ACC112 (cell line): ENCODE measurements around the gene CPEB4.

Experiments used
- H2AFZ ChIP-seq: fragments of 200-600 bp; sonication (generic); one replicate; pipeline ENCODE4 v1.6.0; 2017; ENCODE audit warnings: antibody characterized with exemption, low read length; ENCODE audit not compliant: unreplicated experiment
- H3K27ac ChIP-seq: fragments of 200-600 bp; sonication (generic); 2 replicates; pipeline ENCODE4 v1.5.1; 2014; ENCODE audit warnings: low read depth, mild to moderate bottlenecking, antibody characterized with exemption, low read length, moderate library complexity
- H3K27me3 ChIP-seq: fragments of 200-600 bp; sonication (generic); 2 replicates; pipeline ENCODE4 v1.6.1; 2014; ENCODE audit warnings: mild to moderate bottlenecking, antibody characterized with exemption, low read length, moderate library complexity, mixed read lengths; ENCODE audit not compliant: insufficient read depth
- H3K36me3 ChIP-seq: fragments of 200-600 bp; sonication (generic); 2 replicates; pipeline ENCODE4 v1.6.1; 2016; ENCODE audit warnings: mild to moderate bottlenecking, antibody characterized with exemption, low read length, moderate library complexity, mixed read lengths; ENCODE audit not compliant: insufficient read depth
- H3K4me1 ChIP-seq: fragments of 200-600 bp; sonication (generic); one replicate; pipeline ENCODE4 v1.6.1; 2016; ENCODE audit warnings: low read length, mixed read lengths; ENCODE audit not compliant: insufficient read depth, unreplicated experiment, control insufficient read depth
- H3K4me3 ChIP-seq: fragments of 200-600 bp; sonication (generic); 2 replicates; pipeline ENCODE4 v1.5.1; 2014; ENCODE audit warnings: mild to moderate bottlenecking, low read depth, low read length
- H3K79me2 ChIP-seq: fragments of 200-600 bp; sonication (generic); one replicate; pipeline ENCODE4 v1.6.0; 2016; ENCODE audit warnings: low read length; ENCODE audit not compliant: control insufficient read depth, unreplicated experiment, insufficient read depth

The CPEB4 gene

DNA sequence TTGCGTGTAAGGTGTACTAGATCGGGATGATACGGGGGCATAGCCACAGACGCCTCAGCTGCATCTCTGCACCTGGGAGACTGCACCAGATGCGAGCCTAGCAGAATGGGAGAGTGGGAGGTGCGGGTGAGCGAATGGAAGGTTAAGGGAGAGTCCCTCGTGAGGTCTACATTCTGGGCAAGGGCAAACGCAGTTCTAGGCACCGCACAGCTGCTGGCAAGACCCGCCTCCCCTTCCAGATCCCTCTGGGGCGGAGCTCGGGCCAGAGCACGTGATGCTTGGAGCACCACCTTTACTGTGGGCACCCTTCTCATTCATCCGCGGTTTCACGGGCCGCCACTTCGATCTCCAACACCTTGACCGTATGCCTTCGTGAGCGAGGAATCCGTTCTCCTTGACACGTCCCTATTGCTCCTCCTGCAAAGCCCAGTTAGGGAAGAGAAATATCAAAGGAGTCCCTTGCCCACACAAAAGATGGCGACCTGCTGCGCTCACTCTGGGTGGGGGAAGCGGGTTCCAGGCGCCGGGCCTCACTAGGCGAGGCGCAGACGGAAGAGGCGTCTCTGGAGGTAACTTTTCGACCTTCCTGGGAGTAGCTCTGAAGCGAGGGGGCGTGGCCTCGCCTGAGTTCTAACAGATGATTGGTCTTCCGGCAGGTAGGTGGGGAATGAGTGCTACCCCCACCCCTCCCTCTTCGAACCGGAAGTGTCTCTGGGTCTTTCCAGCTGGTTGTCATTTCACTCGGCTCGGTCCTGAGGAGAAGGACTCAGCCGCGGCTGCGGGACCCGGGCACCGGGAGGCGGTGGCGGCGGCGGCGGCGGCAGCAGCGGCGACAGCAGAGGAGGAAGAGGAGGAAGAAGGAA, at the start of gene CPEB4:
CPEB4 (plus strand) TSS at position 740 of the 863 bp plus-strand sequence. CDS start 1,385 bp downstream, outside the sequence.
- no peaks in the 10 kb centered on the region for H3K27me3 ChIP-seq
- peak within 1 kb of the TSS; percentile 91 for H3K4me3 ChIP-seq
- peak within 1 kb of the TSS; percentile 91 for H2AFZ ChIP-seq
- H3K79me2 ChIP-seq = peaks cover 40% of the 10 kb centered on the region
- peaks cover 15% of the 10 kb centered on the region for H3K4me1 ChIP-seq
- H3K36me3 ChIP-seq = no peaks in the 10 kb centered on the region
- peak within 1 kb of the TSS; percentile 84 for H3K27ac ChIP-seq

DNA sequence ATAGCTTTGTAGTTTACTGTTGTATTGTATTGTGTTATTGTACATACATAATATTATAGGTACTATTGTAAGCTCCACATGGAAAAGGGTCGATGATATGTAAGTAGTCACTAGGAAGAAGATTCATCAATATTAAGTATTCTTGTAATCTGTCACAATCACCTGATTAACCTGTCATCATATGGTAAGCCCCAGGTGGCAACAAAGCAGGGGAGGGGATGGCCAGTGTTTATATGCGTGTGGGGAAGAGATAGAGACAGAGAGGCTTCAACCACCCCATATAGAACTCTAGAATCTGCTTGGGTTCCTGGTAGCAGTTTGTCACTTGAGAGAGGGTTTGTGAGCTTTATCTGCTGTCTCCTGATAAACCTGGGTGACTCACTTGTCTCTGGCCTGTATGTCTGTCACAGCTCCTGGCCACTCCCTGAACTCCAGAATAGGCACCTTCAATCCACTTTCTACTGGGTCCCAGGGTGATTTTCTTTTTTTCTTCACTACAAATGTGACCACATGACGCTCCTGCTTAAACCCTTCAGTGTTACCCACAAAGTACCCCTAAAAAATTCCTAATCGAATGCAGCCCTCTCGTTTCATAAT, 48.9 kb upstream of the CPEB4 start:
- H3K4me3 ChIP-seq = no peak overlapping the region
- no peaks in the 10 kb centered on the region for H3K79me2 ChIP-seq
- H2AFZ ChIP-seq = no peak overlapping the region
- H3K4me1 ChIP-seq = no peaks in the 10 kb centered on the region
- H3K27me3 ChIP-seq = no peaks in the 10 kb centered on the region
- no peaks in the 10 kb centered on the region for H3K36me3 ChIP-seq
- no peak overlapping the region for H3K27ac ChIP-seq

DNA sequence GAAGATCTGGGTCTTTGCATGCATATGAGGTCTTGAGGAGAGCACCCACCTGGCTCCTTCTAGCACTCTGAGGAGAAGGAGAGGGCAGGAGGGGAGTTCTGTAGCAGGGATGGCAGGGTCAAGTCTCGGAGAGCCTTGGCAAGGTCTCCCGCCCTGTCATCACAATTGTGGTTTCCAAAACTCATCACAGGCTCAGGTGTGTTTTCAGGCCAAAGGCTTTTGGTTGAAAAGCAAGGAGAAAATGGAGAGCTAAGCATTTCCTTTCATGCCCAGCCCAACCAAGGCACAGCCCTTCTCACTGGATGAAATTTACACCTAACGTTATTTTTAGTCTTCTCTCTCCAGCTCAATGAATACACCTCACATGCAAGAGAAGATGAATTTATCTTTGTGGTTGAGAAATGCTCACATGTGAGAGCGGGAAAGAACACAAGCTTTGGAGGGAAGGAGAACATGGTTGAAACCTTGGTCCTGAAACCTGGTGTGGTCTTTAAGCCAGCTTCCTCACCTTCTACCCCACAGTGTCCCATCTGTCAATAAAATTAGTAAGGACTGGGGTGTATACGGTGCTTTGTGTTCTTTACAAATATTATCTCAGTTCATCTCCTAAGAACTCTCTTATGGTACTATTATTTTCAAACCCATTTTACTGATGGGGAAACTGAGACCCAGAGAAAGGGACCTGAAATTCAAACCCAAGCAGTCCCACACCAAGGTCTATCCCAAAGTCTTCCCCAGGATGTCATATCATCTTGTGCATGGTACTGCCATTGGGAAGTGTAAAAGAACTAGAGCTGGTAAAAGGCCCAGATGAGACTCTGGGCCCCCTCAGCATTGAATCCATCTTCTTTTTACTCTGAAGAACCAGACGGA, 47.8 kb upstream of the CPEB4 start:
- no peaks in the 10 kb centered on the region for H3K4me1 ChIP-seq

DNA sequence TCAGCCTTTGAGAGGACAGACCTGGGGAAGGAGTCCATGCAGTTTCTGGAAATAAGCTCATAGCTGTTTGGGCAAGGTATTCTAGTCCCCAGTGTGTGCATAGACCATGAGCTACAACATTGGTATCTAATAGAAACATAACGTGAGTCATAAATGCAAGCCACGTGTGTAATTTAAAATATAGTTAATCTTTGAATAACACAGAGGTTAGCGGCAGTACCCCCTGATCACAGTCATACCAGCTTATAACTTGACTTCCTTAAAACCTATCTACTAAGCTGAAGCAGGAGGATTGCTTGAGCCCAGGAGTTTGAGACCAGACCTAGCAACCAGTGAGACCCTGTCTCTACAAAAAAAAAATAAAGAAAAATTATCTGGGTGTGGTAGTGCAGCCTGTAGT, 46.4 kb upstream of the CPEB4 start:
- Histone ChIP-seq H3K36me3 (no peaks in the 10 kb centered on the region), H2AFZ (no peak overlapping the region), H3K79me2 (no peaks in the 10 kb centered on the region), H3K4me1 (no peaks in the 10 kb centered on the region), H3K4me3 (no peak overlapping the region), H3K27ac (no peak overlapping the region), H3K27me3 (no peaks in the 10 kb centered on the region)

More for the DNA sequence above, 47.8 kb upstream of the CPEB4 start:
- no peak overlapping the region for H3K4me3 ChIP-seq
- no peak overlapping the region for H2AFZ ChIP-seq
- H3K27ac ChIP-seq = no peak overlapping the region
- H3K36me3 ChIP-seq = no peaks in the 10 kb centered on the region
- no peaks in the 10 kb centered on the region for H3K79me2 ChIP-seq
- no peaks in the 10 kb centered on the region for H3K27me3 ChIP-seq

DNA sequence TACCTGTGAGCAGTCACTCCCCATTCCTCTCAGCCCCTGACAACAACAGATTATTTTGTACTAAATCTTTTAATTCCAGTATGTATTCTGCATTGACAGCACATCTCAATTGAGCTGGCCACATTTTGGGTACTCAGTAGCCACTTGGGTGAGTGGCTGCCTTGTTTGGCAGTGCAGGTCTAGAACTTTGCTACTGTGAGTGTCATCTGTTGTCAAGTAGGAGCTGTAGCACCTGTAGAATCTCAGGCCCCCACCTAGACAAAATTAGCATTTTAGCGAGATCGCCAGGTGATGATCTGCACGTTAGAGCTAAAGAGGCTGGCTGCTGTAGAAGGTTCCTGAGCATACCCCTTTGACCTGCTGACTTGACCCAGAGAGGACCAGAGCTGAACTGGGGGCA, 44.4 kb upstream of the CPEB4 start:
- no peaks in the 10 kb centered on the region for H3K27me3 ChIP-seq
- H3K27ac ChIP-seq = no peak overlapping the region
- H3K4me3 ChIP-seq = no peak overlapping the region
- H2AFZ ChIP-seq = no peak overlapping the region
- no peaks in the 10 kb centered on the region for H3K79me2 ChIP-seq
- H3K36me3 ChIP-seq = no peaks in the 10 kb centered on the region
- no peaks in the 10 kb centered on the region for H3K4me1 ChIP-seq

DNA sequence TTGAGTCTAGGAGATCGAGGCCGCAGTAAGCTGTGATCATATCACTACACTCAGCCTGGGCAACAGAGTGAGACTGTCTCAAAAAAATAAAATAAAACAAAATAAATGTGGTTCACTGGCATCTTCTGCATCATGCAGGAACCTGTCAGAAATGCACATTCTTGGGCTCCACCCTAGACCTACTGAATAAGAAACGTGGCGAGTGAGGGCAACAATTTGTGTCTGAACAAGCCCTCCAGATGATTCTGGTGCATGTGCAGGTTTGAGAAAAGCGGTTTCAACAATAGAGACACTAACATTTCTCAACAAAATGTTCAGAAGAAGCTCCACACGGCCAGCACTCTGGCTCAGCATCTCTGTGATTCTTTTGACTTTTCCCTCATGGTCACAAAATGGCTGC, 42.8 kb upstream of the CPEB4 start:
- Histone ChIP-seq H3K36me3 (no peaks in the 10 kb centered on the region), H3K27ac (no peak overlapping the region), H3K4me1 (no peaks in the 10 kb centered on the region), H3K79me2 (no peaks in the 10 kb centered on the region), H3K27me3 (no peaks in the 10 kb centered on the region), H3K4me3 (no peak overlapping the region), H2AFZ (no peak overlapping the region)

DNA sequence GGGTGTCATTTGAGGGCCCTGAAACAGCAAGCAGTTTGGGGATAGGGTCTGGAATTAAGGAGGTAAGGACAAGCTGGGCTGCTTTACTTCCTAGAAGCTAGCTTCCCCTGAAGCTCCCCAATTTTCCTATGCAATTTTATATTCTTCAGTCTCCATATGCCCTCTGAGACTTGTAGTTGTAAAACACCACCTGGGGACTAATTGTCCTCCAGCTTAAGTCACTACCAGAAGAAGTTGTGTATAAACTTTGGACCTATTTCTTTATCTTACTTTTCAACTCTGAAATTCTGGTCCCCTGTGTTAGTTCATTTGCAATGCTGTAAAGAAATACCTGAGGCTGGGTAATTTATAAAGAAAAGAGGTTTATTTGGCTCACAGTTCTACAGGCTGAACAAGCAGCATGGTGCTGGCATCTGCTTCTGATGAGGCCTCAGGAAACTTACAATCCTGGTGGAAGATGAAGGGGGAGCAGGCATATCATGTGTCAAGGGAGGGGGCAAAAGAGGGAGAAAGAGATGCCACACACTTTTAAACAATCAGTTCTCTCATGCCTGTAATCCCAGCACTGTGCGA, 41.1 kb upstream of the CPEB4 start:
- no peak overlapping the region for H3K4me3 ChIP-seq
- H3K27ac ChIP-seq = no peak overlapping the region
- H3K36me3 ChIP-seq = no peaks in the 10 kb centered on the region
- H2AFZ ChIP-seq = no peak overlapping the region
- H3K27me3 ChIP-seq = no peaks in the 10 kb centered on the region
- no peaks in the 10 kb centered on the region for H3K4me1 ChIP-seq
- H3K79me2 ChIP-seq = no peaks in the 10 kb centered on the region

DNA sequence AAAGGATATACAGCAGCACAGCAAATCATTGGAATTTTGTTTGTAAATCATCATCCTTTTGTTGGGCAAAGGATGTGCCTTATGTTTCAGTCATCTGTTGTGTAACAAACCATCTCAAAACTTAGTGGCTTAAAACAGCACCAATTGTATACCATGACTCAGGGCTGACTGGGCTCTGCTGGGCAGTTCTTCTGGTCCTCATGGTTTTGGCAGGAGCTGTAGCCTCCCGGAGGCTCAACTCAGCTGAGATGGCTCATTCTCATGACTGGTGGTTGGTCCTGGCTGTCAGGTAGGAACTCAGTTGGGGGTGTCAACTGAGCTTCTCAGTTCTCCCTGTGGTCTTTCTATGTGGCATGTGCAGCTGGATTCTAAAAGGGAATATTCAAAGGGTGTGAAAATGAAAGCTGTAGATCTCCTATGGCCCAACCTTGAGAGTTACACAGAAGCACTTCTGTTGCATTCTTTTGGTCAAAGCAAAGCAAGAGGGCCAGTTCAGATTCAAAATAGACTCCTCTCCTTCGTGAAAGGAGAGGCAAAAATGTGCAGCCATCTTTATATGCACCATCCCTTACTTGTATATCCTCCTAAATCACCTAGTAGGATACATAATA, 39.1 kb upstream of the CPEB4 start:
- Histone ChIP-seq H3K4me1 (no peaks in the 10 kb centered on the region), H2AFZ (no peak overlapping the region), H3K27ac (no peak overlapping the region), H3K36me3 (no peaks in the 10 kb centered on the region), H3K4me3 (no peak overlapping the region), H3K79me2 (no peaks in the 10 kb centered on the region), H3K27me3 (no peaks in the 10 kb centered on the region)

DNA sequence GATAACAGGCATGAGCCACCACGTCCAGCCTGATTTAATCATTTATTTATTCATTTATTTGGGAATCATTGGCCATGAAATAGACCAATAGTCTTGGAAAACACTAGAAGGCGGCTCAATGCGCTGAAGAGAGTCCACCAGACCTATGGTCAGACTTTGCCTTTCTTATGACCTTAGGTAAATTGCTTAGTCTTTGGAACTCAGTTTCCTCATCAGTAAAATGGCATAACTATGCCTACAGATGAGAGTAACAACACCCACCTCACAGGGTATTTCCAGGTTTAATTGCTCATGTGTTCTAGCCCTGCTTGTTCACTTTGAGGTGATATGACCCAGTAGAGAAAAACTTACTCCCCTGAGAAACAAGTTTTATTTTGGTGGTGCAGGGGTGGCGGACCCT, 38.2 kb upstream of the CPEB4 start:
- Histone ChIP-seq H3K27me3 (no peaks in the 10 kb centered on the region), H3K79me2 (no peaks in the 10 kb centered on the region), H3K4me1 (peaks cover 5% of the 10 kb centered on the region), H3K36me3 (no peaks in the 10 kb centered on the region), H3K27ac (no peak overlapping the region), H3K4me3 (no peak overlapping the region), H2AFZ (no peak overlapping the region)

DNA sequence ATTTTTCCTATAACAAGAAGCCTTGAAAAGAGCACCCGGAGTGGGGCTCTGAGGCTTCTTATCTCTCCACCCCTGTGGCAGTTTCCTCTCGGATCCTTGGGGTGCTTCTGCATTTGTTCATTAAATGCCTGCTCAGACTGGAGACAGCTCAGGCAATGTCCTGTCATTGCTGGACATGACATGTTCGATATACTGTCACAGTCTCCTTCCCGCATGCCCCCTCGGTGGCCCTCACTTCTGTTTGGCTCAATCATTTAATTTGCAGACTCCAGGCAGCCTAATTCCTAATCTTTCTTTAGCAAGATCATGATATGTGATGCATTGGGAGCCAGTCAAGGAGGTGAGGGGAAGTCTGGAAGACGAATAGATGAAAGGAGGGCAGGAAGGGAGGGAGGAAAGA, 37.5 kb upstream of the CPEB4 start:
- Histone ChIP-seq H3K27me3 (no peaks in the 10 kb centered on the region), H3K36me3 (no peaks in the 10 kb centered on the region), H3K79me2 (no peaks in the 10 kb centered on the region), H3K4me3 (no peak overlapping the region), H3K27ac (no peak overlapping the region), H2AFZ (no peak overlapping the region), H3K4me1 (peaks cover 12% of the 10 kb centered on the region)
